ENCODE results near the gene NKAP.
"Not testable (repeated sequence)": the region's sequence is repeated elsewhere in the genome, so short reads cannot be mapped to it uniquely, and the experiment has no call there.

NKAP gene

DNA sequence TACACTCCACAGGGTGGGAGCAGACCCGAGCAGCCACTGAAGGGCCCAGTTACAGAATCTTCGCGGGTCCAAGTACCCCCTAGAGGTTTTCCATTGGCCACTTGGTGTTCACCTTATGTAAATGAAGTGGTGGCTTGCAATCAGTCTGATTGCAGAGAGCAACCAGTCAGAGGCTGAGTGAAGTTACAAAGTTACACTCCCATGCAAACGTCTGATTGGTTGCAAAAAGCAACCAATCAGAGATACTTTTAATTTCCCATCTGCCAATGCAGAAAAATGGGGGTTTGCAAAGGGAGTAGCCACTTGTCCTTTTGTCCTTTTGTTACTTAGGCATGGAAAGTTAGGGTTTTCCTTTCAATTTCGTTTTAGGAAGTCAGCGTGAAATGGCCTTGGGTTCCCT, 27.0 kb upstream of the NKAP start:
- H3K27ac ChIP-seq: no peak overlapping the region
- H3K4me3 ChIP-seq (ENCODE audit: low read depth, low read length): no peak overlapping the region
- no peaks in the 10 kb centered on the region for H3K9me3 ChIP-seq (ENCODE audit: severe bottlenecking)
- H3K36me3 ChIP-seq: no peaks in the 10 kb centered on the region
- TF ChIP-seq, protein P1, sequence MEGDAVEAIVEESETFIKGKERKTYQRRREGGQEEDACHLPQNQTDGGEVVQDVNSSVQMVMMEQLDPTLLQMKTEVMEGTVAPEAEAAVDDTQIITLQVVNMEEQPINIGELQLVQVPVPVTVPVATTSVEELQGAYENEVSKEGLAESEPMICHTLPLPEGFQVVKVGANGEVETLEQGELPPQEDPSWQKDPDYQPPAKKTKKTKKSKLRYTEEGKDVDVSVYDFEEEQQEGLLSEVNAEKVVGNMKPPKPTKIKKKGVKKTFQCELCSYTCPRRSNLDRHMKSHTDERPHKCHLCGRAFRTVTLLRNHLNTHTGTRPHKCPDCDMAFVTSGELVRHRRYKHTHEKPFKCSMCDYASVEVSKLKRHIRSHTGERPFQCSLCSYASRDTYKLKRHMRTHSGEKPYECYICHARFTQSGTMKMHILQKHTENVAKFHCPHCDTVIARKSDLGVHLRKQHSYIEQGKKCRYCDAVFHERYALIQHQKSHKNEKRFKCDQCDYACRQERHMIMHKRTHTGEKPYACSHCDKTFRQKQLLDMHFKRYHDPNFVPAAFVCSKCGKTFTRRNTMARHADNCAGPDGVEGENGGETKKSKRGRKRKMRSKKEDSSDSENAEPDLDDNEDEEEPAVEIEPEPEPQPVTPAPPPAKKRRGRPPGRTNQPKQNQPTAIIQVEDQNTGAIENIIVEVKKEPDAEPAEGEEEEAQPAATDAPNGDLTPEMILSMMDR (IDR thresholded peaks at IDR 0.05; ENCODE audit: low read depth, low read length): no peak
- DNase-seq: no peak
- H3K27me3 ChIP-seq (ENCODE audit: insufficient read depth, low read depth, severe bottlenecking): no peaks in the 10 kb centered on the region

DNA sequence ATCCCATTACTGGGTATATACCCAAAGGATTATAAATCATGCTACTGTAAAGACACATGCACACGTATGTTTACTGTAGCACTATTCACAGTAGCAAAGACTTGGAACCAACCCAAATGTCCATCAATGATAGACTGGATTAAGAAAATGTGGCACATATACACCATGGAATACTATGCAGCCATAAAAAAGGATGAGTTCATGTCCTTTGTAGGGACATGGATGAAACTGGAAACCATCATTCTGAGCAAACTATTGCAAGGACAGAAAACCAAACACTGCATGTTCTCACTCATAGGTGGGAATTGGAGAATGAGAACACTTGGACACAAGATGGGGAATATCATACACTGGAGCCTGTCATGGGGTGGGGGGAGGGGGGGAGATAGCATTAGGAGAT, 23.3 kb upstream of the NKAP start:
- H3K4me3 ChIP-seq (ENCODE audit: low read depth, low read length); DNase-seq; H3K27me3 ChIP-seq (ENCODE audit: insufficient read depth, low read depth, severe bottlenecking); H3K27ac ChIP-seq; H3K9me3 ChIP-seq (ENCODE audit: severe bottlenecking); H3K36me3 ChIP-seq: not testable (repeated sequence)

DNA sequence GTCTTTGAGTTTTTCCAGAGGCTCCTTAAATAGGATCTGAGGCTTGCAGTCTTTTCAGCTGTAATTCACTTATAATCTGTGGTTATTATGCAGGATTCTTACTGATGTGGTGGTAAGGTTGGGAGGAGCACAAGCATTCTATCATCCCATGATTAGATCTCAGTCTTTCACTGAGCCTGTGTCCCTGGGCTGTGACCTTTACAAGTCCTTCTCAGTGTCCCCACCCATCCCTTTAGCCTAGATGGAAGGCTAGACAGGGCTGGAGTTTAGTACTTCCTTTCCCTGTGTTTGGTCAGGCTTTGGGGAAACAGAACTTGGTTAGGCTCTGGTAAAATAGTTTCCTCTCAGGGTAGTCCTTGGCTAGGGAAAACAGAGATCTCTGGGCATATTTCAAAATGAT, 17.1 kb upstream of the NKAP start:
- no peaks in the 10 kb centered on the region for H3K36me3 ChIP-seq
- DNase-seq: no peak
- H3K27ac ChIP-seq: no peak overlapping the region
- H3K27me3 ChIP-seq (ENCODE audit: insufficient read depth, low read depth, severe bottlenecking): no peaks in the 10 kb centered on the region
- no peaks in the 10 kb centered on the region for H3K9me3 ChIP-seq (ENCODE audit: severe bottlenecking)
- TF ChIP-seq, protein P1 (IDR thresholded peaks at IDR 0.05; ENCODE audit: low read depth, low read length): no peak
- no peak overlapping the region for H3K4me3 ChIP-seq (ENCODE audit: low read depth, low read length)

DNA sequence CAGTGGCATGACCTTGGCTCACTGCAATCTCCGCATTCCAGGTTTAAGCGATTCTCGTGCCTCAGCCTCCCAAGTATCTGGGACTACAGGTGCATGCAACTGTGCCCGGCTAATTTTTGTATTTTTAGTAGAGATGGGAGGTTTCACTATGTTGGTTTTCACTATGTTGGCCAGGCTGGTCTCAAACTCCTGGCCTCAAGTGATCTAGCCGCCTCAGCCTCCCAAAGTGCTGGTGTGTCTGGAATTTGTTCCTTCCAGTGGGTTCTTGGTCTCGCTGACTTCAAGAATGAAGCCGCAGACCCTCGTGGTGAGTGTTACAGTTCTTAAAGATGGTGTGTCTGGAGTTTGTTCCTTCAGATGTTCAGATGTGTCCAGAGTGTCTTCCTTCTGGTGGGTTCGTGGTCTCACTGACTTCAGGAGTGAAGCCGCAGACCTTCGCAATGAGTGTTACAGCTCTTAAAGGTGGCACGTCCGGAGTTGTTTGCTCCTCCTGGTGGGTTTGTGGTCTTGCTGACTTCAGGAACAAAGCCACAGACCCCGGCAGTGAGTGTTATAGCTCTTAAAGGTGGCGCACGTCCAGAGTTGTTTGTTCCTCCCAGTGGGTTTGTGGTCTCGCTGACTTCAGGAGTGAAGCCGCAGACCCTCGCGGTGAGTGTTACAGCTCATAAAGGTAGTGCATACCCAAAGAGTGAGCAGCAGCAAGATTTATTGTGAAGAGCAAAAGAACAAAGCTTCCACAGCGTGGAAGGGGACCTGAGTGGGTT, 12.4 kb upstream of the NKAP start:
- H3K27ac ChIP-seq; H3K9me3 ChIP-seq (ENCODE audit: severe bottlenecking); H3K36me3 ChIP-seq; H3K27me3 ChIP-seq (ENCODE audit: insufficient read depth, low read depth, severe bottlenecking); H3K4me3 ChIP-seq (ENCODE audit: low read depth, low read length); DNase-seq: not testable (repeated sequence)

DNA sequence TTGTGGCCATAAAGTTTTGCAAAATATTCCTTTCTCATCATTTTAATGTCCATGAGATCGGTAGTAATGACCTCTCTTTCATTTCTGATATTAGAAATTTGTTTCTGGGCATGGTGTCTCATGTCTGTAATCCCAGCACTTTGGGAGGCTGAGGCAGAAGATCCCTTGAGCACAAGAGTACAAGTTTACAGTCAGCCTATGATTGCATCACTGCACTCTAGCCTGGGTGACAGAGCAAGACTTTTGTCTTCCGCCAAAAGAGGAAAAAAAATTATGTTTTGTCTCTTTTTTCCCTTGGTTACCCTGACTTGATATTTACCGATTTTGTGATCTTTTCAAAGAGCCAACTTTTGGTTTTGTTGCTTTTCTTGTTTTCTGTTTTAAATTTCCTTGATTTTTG, 10.8 kb upstream of the NKAP start:
- Histone ChIP-seq H3K4me3 (ENCODE audit: low read depth, low read length) (no peak overlapping the region), H3K27ac (peak overlapping the region; percentile 56; the same call in 1 of the 2 replicates), H3K36me3 (no peaks in the 10 kb centered on the region), H3K9me3 (ENCODE audit: severe bottlenecking) (no peaks in the 10 kb centered on the region), H3K27me3 (ENCODE audit: insufficient read depth, low read depth, severe bottlenecking) (no peaks in the 10 kb centered on the region)
- TF ChIP-seq, protein P1 (IDR thresholded peaks at IDR 0.05; ENCODE audit: low read depth, low read length): no peak
- DNase-seq: no peak

DNA sequence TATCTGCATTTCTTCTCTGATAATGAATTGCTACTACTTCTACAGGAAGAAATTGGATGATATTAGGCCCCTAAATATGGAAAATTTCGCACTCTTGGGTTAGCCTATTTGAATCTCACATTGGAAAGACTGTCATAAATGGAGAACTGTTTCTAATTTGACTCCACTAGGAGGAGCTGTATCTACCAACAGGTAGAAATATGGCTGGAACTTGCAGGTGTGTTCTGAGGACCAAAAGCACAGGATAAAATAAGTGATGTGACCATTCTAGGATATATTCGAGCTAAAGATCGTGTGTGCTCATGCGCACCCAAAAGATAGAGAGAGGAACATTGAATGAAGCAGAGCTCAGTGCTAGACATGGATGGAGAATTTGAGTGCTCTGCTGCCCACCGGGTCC, 4.8 kb upstream of the NKAP start:
- DNase-seq: no peak
- TF ChIP-seq, protein P1 (IDR thresholded peaks at IDR 0.05; ENCODE audit: low read depth, low read length): 0 out of 2 replicates have a peak, but pooled peaks have one; percentile 4
- H3K27ac ChIP-seq: no peak overlapping the region
- no peak overlapping the region for H3K4me3 ChIP-seq (ENCODE audit: low read depth, low read length)
- H3K27me3 ChIP-seq (ENCODE audit: insufficient read depth, low read depth, severe bottlenecking): no peaks in the 10 kb centered on the region
- H3K9me3 ChIP-seq (ENCODE audit: severe bottlenecking): no peaks in the 10 kb centered on the region
- H3K36me3 ChIP-seq: no peaks in the 10 kb centered on the region

DNA sequence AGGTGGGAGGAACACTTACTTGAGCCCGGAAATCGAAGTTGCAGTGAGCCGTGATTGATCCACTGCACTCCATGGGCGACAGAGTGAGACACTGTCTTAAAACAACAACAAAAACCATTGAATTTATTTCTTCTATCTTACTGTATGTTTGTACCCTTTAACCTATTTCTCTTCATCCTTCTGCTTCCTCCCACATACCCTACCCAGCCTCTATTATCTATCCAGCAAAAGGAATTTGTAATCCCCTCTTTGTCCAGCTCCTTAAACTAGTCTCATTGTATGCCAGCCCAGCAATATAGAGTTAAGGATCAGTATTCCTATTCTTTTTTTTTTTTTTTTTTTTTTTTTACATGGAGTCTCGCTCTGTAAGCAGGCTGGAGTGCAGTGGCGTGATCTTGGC, 1.9 kb upstream of the NKAP start:
- DNase-seq: no peak
- H3K27me3 ChIP-seq (ENCODE audit: insufficient read depth, low read depth, severe bottlenecking): no peaks in the 10 kb centered on the region
- H3K9me3 ChIP-seq (ENCODE audit: severe bottlenecking): no peaks in the 10 kb centered on the region
- no peak overlapping the region for H3K4me3 ChIP-seq (ENCODE audit: low read depth, low read length)
- H3K36me3 ChIP-seq: no peaks in the 10 kb centered on the region
- TF ChIP-seq, protein P1 (IDR thresholded peaks at IDR 0.05; ENCODE audit: low read depth, low read length): no peak
- no peak overlapping the region for H3K27ac ChIP-seq
